GM12864 (cell line): ENCODE data around the gene DIAPH2.

Experiments used
- DNase-seq: peaks from one replicate; pipeline ENCODE4 v3.0.0-alpha.2; 2011; ENCODE audit warnings: low read depth
- H3K4me3 ChIP-seq: 2 replicates; pipeline ENCODE4 v1.5.1; 2011; ENCODE audit warnings: mild to moderate bottlenecking, low read depth, low read length, control low read depth
- CTCF ChIP-seq: IDR thresholded peaks from 2 replicates; pipeline ENCODE4 v1.5.1; 2011; ENCODE audit warnings: low read depth, mild to moderate bottlenecking, moderate library complexity, low read length, control low read depth, inconsistent platforms; ENCODE audit errors: missing control alignments

The DIAPH2 gene

GRCh38 chrX:96687776-96688175 lies 3.1 kb downstream of the DIAPH2 start:
- no peak for TF ChIP-seq CTCF
- H3K4me3 ChIP-seq: no peak overlapping the region
- DNase-seq: no peak

- H3K4me3 ChIP-seq: no peak overlapping the region
- no peak for DNase-seq
- no peak for TF ChIP-seq CTCF
Observed at GRCh38 chrX:96688789-96689188, 4.1 kb downstream of the DIAPH2 start.

GRCh38 chrX:96689991-96690390 lies 5.3 kb downstream of the DIAPH2 start:
- no peak for DNase-seq
- H3K4me3 ChIP-seq: no peak overlapping the region
- TF ChIP-seq CTCF: no peak

- no peak overlapping the region for H3K4me3 ChIP-seq
- TF ChIP-seq CTCF: no peak
- no peak for DNase-seq
Observed at GRCh38 chrX:96692454-96692853, 7.8 kb downstream of the DIAPH2 start.

- TF ChIP-seq CTCF: no peak
- DNase-seq: no peak
- H3K4me3 ChIP-seq: no peak overlapping the region
Observed at GRCh38 chrX:96692890-96693289, 8.2 kb downstream of the DIAPH2 start.

- TF ChIP-seq CTCF: no peak
- no peak overlapping the region for H3K4me3 ChIP-seq
- no peak for DNase-seq
Observed at GRCh38 chrX:96693407-96693806, 8.8 kb downstream of the DIAPH2 start.

GRCh38 chrX:96696462-96696861 lies 11.8 kb downstream of the DIAPH2 start:
- TF ChIP-seq CTCF: no peak
- DNase-seq: no peak
- H3K4me3 ChIP-seq: no peak overlapping the region
